Naive B cell (primary cell): ENCODE data around the gene DDX25. TPM values are rescaled to one million over a fixed set of nuclear protein-coding genes. Genes with fewer than 3 reads are reported as not detected.
"Not testable (repeated sequence)": the region's sequence is repeated elsewhere in the genome, so short reads cannot be mapped to it uniquely, and the experiment has no call there.

Experiments used
- ATAC-seq, 2 donors: fragments of 150-1000 bp; cut with Tn5 transposase; 2 replicates each; pipeline ENCODE4 v1.10.0; 2021; ENCODE audit warnings: low read depth in 2 of 2, mild to moderate bottlenecking in 2 of 2, moderate library complexity in 2 of 2
- DNase-seq: peaks from one replicate; pipeline ENCODE4 v3.0.0; 2022
- H3K27ac Mint-ChIP-seq, 6 donors: one replicate each; pipeline ENCODE4 v1.8.0; 2020 to 2022; ENCODE audit warnings: mild to moderate bottlenecking in 6 of 6, mixed read lengths in 6 of 6, moderate library complexity in 5 of 6, inconsistent platforms in 2 of 6
- H3K27me3 Mint-ChIP-seq, 3 donors: one replicate each; pipeline ENCODE4 v1.8.0; 2021 to 2022; ENCODE audit warnings: mixed read lengths in 3 of 3, mild to moderate bottlenecking in 1 of 3
- H3K36me3 Mint-ChIP-seq, 2 donors: one replicate each; pipeline ENCODE4 v1.8.0; 2020 to 2022; ENCODE audit warnings: mixed read lengths in 2 of 2, inconsistent platforms in 1 of 2, mild to moderate bottlenecking in 1 of 2
- H3K4me1 Mint-ChIP-seq, 3 donors: one replicate each; pipeline ENCODE4 v1.8.0; 2020 to 2022; ENCODE audit warnings: mixed read lengths in 3 of 3, inconsistent platforms in 1 of 3, mild to moderate bottlenecking in 1 of 3, moderate library complexity in 1 of 3
- H3K4me3 Mint-ChIP-seq, 8 donors: one replicate each; pipeline ENCODE4 v1.8.0; 2020 to 2022; ENCODE audit warnings: mild to moderate bottlenecking in 8 of 8, mixed read lengths in 8 of 8, moderate library complexity in 8 of 8, inconsistent platforms in 2 of 8
- H3K9me3 Mint-ChIP-seq, 7 donors: one replicate each; pipeline ENCODE4 v1.8.0; 2020 to 2022; ENCODE audit warnings: mixed read lengths in 7 of 7, mild to moderate bottlenecking in 5 of 7, inconsistent platforms in 2 of 7, moderate library complexity in 1 of 7
- polyA plus RNA-seq, 6 donors: library from polyadenylated mRNA; unstranded; fragments of 300-500 nt; fragmentation: Illumina TruSeq; gene quantifications; one replicate each; pipeline ENCODE4 v1.2.3, GENCODE V29; 2021; ENCODE audit warnings: low read depth in 6 of 6

The DDX25 gene
- polyA plus RNA-seq = under 1 TPM in 1 of 6 donors, not detected in 5; 0.34 TPM

- Mint-ChIP-seq H3K4me3 (peak within 1 kb of the TSS; percentile 91 to 98 (median 96)), H3K36me3 (no peaks in the 10 kb centered on the region), H3K4me1 (peaks cover 12 to 27% (median 22%) of the 10 kb centered on the region in 3 donors), H3K27ac (peak within 1 kb of the TSS in 5 of 6 donors; percentile 57 to 96 (median 87)), H3K9me3 (peaks cover 0 to 6% (median 0%) of the 10 kb centered on the region in 7 donors), H3K27me3 (peaks cover 30 to 35% (median 32%) of the 10 kb centered on the region in 3 donors)
- ATAC-seq = peak; percentile 12 to 28
- no peak for DNase-seq
Measured at GRCh38 chr11:125903711-125904659, at the start of gene DDX25. DDX25 (plus strand) TSS chr11:125904508; CDS start chr11:125904518, 10 bp downstream.

GRCh38 chr11:125857670-125858069 is 46.6 kb upstream of the DDX25 start:
- not testable (repeated sequence) for DNase-seq, H3K4me1 Mint-ChIP-seq, H3K27ac Mint-ChIP-seq, ATAC-seq, H3K4me3 Mint-ChIP-seq
- peaks cover 15 to 57% (median 34%) of the 10 kb centered on the region in 7 donors for H3K9me3 Mint-ChIP-seq
- peaks cover 5 to 17% (median 16%) of the 10 kb centered on the region in 3 donors for H3K27me3 Mint-ChIP-seq
- peaks cover 11 to 31% of the 10 kb centered on the region in 2 donors for H3K36me3 Mint-ChIP-seq

- DNase-seq, H3K4me3 Mint-ChIP-seq, ATAC-seq, H3K27me3 Mint-ChIP-seq, H3K4me1 Mint-ChIP-seq, H3K27ac Mint-ChIP-seq: not testable (repeated sequence)
- Mint-ChIP-seq H3K36me3 (peaks cover 0 to 14% of the 10 kb centered on the region in 2 donors), H3K9me3 (peaks cover 4 to 34% (median 19%) of the 10 kb centered on the region in 7 donors)
Measured at GRCh38 chr11:125862786-125863185, 41.5 kb upstream of the DDX25 start.

- ATAC-seq, H3K4me1 Mint-ChIP-seq, H3K27me3 Mint-ChIP-seq, DNase-seq, H3K27ac Mint-ChIP-seq, H3K36me3 Mint-ChIP-seq, H3K4me3 Mint-ChIP-seq: not testable (repeated sequence)
- H3K9me3 Mint-ChIP-seq = peaks cover 0 to 16% (median 3%) of the 10 kb centered on the region in 7 donors
Measured at GRCh38 chr11:125865354-125865753, 39.0 kb upstream of the DDX25 start.

GRCh38 chr11:125869521-125869920 is 34.8 kb upstream of the DDX25 start:
- peaks cover 6 to 17% of the 10 kb centered on the region in 2 donors for H3K36me3 Mint-ChIP-seq
- DNase-seq (no peak), ATAC-seq (no peak)
- H3K9me3 Mint-ChIP-seq = peaks cover 6 to 26% (median 21%) of the 10 kb centered on the region in 7 donors
- peaks cover 7 to 14% (median 9%) of the 10 kb centered on the region in 3 donors for H3K4me1 Mint-ChIP-seq
- H3K27ac Mint-ChIP-seq = peak overlapping the region in 1 of 6 donors; percentile 78
- no peak overlapping the region for H3K4me3 Mint-ChIP-seq
- H3K27me3 Mint-ChIP-seq = no peaks in the 10 kb centered on the region

GRCh38 chr11:125871391-125872137 is 32.7 kb upstream of the DDX25 start:
- Mint-ChIP-seq H3K27ac (peak overlapping the region in 3 of 6 donors; percentile 33 to 94 (median 45)), H3K36me3 (peaks cover 6 to 17% of the 10 kb centered on the region in 2 donors), H3K27me3 (no peaks in the 10 kb centered on the region), H3K4me3 (no peak overlapping the region), H3K4me1 (peaks cover 7 to 14% (median 9%) of the 10 kb centered on the region in 3 donors), H3K9me3 (peaks cover 6 to 21% (median 17%) of the 10 kb centered on the region in 7 donors)
- ATAC-seq = no peak
- no peak for DNase-seq

- peaks cover 6 to 17% of the 10 kb centered on the region in 2 donors for H3K36me3 Mint-ChIP-seq
- H3K4me3 Mint-ChIP-seq = no peak overlapping the region
- H3K9me3 Mint-ChIP-seq = peaks cover 6 to 21% (median 17%) of the 10 kb centered on the region in 7 donors
- ATAC-seq = peak; percentile 14 to 23
- H3K27ac Mint-ChIP-seq = peak overlapping the region in 4 of 6 donors; percentile 12 to 94 (median 56)
- peaks cover 7 to 14% (median 9%) of the 10 kb centered on the region in 3 donors for H3K4me1 Mint-ChIP-seq
- no peaks in the 10 kb centered on the region for H3K27me3 Mint-ChIP-seq
- DNase-seq = no peak
Measured at GRCh38 chr11:125872138-125872491, 32.2 kb upstream of the DDX25 start.

GRCh38 chr11:125873881-125874555 is 30.3 kb upstream of the DDX25 start:
- DNase-seq = no peak
- no peaks in the 10 kb centered on the region for H3K27me3 Mint-ChIP-seq
- H3K27ac Mint-ChIP-seq = no peak overlapping the region
- no peak for ATAC-seq
- peaks cover 6 to 21% (median 17%) of the 10 kb centered on the region in 7 donors for H3K9me3 Mint-ChIP-seq
- H3K4me3 Mint-ChIP-seq = no peak overlapping the region
- peaks cover 7 to 14% (median 9%) of the 10 kb centered on the region in 3 donors for H3K4me1 Mint-ChIP-seq
- H3K36me3 Mint-ChIP-seq = peaks cover 6 to 17% of the 10 kb centered on the region in 2 donors

- Mint-ChIP-seq H3K27ac (no peak overlapping the region), H3K4me1 (peaks cover 7 to 14% (median 9%) of the 10 kb centered on the region in 3 donors), H3K36me3 (peaks cover 6 to 17% of the 10 kb centered on the region in 2 donors), H3K4me3 (no peak overlapping the region), H3K9me3 (peaks cover 6 to 21% (median 17%) of the 10 kb centered on the region in 7 donors), H3K27me3 (no peaks in the 10 kb centered on the region)
- peak; percentile 22 for DNase-seq
- peak; percentile 43 to 73 for ATAC-seq
Measured at GRCh38 chr11:125874556-125875124, 29.7 kb upstream of the DDX25 start.

- Mint-ChIP-seq H3K4me1 (peaks cover 0 to under 1% (median 0%) of the 10 kb centered on the region in 3 donors), H3K9me3 (no peaks in the 10 kb centered on the region), H3K27ac (no peak overlapping the region), H3K4me3 (no peak overlapping the region), H3K27me3 (peaks cover 0 to 8% (median 6%) of the 10 kb centered on the region in 3 donors), H3K36me3 (no peaks in the 10 kb centered on the region)
- ATAC-seq = no peak
- no peak for DNase-seq
Measured at GRCh38 chr11:125881291-125881690, 23.0 kb upstream of the DDX25 start.

GRCh38 chr11:125883375-125883774 is 20.9 kb upstream of the DDX25 start:
- Mint-ChIP-seq H3K27me3 (peaks cover 0 to 8% (median 6%) of the 10 kb centered on the region in 3 donors), H3K36me3 (no peaks in the 10 kb centered on the region), H3K4me3 (peak overlapping the region in 1 of 8 donors; percentile 50), H3K4me1 (peaks cover 0 to 16% (median 15%) of the 10 kb centered on the region in 3 donors), H3K9me3 (peaks cover 0 to 4% (median 0%) of the 10 kb centered on the region in 7 donors), H3K27ac (no peak overlapping the region)
- ATAC-seq = no peak
- no peak for DNase-seq

- H3K4me3 Mint-ChIP-seq = peak overlapping the region; percentile 92 to 97 (median 95)
- H3K36me3 Mint-ChIP-seq = no peaks in the 10 kb centered on the region
- H3K9me3 Mint-ChIP-seq = peaks cover 0 to 4% (median 0%) of the 10 kb centered on the region in 7 donors
- DNase-seq (no peak), ATAC-seq (peak; percentile 8 to 15)
- H3K4me1 Mint-ChIP-seq = peaks cover 6 to 33% (median 24%) of the 10 kb centered on the region in 3 donors
- no peaks in the 10 kb centered on the region for H3K27me3 Mint-ChIP-seq
- peak overlapping the region; percentile 96 to 99 (median 99) for H3K27ac Mint-ChIP-seq
Measured at GRCh38 chr11:125886997-125887372, 17.3 kb upstream of the DDX25 start.
